Activated CD8-positive, alpha-beta memory T cell treated with anti-CD3 and anti-CD28 coated beads for 24 hours (primary cell): Measurements from ENCODE around the gene PSAT1.

Source experiments
- DNase-seq: peaks from one replicate; pipeline ENCODE4 v3.0.0-alpha.2; 2020

Gene PSAT1

DNA sequence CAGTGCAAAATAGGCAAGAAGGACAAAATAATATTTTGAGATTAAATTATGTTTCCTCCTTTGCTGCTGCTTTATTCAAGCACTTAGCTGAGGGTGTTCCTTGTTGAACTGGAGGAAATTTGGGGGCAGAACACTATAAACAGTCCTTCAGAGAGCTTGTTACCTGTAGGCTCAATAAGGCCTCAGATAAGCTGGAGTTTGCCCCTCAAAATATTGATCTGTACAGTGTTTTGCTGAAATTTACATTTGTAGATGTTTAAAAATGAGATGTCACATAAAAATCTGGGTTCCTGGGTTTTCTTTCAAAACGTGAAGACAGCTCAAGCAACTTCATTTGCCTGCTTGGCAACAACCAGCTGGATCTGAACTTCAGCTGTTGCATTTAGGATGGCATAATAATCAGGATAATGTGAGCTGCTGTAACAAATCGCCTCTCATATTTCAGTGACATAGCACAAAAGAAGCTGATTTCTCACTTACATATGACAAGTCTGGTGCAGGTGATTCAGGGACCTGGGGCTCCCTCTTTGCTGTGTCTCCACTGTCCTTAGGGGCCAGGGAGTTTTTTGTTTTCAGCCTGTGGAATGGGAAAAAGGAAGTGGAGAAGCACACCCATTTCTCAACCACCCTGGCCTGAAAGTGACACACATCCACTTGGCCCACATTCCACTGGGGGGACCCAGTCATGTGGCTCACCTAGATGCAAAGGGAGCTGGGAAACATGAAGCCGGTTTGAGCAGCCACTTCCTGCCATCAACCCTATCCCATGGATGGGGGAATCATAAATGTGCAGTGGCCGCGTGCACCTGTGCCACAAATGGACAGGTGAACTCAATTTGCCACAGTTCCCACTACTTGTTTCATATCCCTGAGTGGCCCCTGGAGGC, 2.4 kb upstream of the PSAT1 start:
- DNase-seq: peak; percentile 50

DNA sequence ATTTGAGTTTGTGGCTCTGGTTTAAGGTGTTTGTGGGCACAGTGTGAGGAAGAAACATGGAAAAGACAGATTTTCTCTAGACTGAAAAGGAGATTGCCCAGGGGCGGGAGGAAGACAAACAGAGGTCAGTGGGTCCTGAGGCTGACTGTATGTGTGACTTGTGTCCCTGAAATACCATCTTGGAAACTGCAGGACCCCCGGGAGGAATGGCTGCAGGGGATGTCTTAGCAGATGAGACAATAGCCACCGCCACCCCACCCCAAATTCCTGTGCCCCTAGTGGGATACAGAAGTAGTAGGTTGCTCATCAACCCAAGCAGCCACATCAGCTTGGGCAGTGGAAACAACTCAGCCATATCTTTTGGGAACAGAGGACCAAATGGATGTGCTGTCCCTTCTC, 1.7 kb upstream of the PSAT1 start:
- peak; percentile 53 for DNase-seq

DNA sequence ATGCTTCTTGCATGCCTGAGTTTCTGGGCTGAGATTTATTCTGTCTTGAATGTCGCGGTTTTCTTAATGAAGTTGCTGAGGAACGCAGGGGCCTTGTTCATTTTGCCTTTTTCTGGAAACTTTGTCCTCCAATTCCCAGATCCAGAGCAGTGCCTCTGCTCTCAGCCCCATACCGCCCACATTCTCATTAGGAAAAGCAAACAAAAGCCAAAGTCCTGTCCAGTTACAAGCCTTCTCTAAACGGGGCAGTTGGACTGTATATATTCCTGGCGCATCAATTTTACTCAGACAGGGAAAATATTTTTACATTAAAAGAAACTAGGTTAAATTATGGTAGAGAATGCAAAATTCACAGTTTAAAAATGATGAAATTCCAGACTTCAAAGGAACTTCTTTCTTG, 1.2 kb upstream of the PSAT1 start:
- no peak for DNase-seq

GRCh38 chr9:78296201-78296892, 578 bp upstream of the PSAT1 start:
- no peak for DNase-seq

DNA sequence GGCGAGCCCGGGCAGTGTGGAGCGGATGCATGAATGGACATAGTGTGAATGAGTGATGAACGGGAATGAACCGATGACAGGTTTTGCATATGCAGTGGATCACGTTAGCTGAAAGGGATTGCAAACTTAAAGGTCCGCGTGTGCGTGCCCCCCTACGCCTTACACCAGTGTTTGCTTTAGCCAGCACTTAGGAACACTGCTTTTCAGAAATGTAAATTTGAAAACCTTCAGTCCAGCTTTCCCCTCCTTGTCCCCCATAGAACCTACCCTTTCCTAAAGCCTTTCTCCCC, 692 bp downstream of the PSAT1 start:
- no peak for DNase-seq

- peak; percentile 63 for DNase-seq
Observed at GRCh38 chr9:78298046-78298765, 1.3 kb downstream of the PSAT1 start.

- DNase-seq: no peak
Observed at GRCh38 chr9:78300209-78300608, 3.3 kb downstream of the PSAT1 start.

DNA sequence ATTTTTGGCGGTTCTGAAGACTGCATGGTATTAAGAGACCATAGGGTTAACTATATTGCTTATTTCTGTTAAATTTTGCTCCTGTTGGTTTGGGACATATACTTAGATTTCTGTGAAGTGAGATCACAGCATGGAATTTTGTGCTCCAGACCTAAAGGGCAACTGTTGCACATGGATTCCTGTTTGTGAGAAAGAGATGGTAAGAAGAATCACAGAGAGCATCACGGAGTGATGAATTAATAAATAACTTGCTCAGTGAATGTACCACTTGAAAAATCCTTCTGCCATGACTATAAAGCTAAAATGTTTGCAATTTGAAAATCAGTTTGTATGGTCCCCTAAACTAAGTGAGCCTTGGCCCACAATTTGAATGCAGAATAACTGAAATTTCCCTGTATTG, 4.5 kb downstream of the PSAT1 start:
- DNase-seq: no peak

GRCh38 chr9:78303377-78304062, 6.6 kb downstream of the PSAT1 start:
- no peak for DNase-seq

GRCh38 chr9:78304357-78304756, 7.4 kb downstream of the PSAT1 start:
- no peak for DNase-seq

DNA sequence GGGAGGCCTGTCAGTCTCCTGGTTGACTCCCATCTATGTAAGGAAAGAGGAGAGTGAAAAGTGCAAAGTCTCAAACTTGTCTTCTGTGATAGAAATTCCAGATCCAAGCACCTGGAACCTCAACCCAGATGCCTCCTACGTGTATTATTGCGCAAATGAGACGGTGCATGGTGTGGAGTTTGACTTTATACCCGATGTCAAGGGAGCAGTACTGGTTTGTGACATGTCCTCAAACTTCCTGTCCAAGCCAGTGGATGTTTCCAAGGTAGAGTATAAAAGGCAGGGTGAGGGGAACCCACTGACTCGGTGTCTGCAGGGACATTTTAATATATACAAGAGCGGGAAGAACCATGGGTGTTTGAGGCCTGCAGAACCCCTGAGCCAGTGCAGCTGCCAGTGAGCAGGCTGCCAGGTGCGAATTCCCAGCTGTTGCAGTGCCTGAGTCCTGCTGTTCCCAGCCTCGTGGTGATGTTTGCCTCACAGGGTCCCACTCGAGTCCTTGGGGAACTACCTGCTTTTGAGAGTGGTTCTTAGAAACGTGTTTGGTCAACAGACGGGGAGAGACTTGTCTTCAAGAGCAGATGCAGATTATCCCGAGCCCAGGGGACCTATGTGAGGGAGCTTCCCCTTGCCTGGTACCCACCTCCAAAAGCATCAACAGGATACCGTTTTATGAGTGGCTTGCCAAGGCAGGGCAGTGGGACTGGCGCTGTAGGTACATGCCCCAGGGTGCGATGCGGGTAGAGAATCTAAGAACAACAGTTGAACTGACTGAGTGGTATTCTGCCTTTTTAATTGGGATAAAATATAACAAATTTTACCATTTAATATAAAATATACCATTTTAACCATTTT, 9.5 kb downstream of the PSAT1 start:
- no peak for DNase-seq

- no peak for DNase-seq
Observed at GRCh38 chr9:78307360-78307759, 10.4 kb downstream of the PSAT1 start.

GRCh38 chr9:78309066-78309465, 12.1 kb downstream of the PSAT1 start:
- DNase-seq: no peak

DNA sequence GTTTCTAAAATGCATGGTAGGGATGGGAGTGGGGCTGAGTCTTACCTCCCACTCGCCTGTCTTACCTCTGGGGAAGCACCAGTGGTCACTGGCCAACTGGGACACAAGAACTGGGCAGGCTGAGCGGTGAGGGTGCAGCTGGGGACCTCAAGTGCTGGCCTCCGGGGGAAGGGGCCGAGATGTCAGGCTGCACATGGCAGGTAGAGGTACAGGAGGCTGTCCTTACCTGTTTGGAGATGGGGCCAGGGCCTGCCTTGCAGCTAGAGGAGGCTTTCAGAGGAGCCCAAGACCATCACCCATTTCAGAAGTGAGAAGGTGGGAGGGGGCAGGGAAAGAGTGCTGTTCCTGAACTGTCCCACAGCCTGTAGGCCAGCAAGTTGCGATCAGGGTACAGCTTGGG, 14.2 kb downstream of the PSAT1 start:
- DNase-seq: no peak

DNA sequence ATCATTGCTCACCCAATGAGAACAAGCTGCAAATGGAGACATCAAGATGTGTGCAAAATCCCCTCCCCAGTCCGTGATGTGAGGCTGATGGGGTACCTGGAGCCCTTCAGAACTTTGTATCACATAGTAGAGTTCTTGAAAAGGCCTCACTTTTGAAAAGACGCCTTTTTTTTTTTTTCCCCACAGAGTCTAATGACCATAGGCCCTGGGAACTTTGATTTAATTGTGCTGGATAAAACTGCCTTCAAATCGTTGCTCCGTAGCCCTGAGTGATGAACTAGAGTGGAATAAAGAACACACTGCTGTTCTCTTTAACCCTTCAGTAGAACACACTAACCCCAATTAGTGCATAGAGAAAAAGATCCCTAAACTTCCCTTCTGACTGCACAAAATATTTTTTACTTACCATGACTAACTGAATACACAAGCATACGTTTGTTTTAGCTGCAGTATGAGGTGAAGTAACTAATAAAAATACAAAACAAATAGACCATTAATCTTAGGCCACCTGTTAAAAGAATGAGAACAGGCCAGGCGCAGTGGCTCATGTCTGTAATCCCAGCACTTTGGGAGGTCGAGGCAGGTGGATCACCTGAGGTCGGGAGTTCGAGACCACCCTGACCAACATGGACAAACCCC, 15.1 kb downstream of the PSAT1 start:
- no peak for DNase-seq

DNA sequence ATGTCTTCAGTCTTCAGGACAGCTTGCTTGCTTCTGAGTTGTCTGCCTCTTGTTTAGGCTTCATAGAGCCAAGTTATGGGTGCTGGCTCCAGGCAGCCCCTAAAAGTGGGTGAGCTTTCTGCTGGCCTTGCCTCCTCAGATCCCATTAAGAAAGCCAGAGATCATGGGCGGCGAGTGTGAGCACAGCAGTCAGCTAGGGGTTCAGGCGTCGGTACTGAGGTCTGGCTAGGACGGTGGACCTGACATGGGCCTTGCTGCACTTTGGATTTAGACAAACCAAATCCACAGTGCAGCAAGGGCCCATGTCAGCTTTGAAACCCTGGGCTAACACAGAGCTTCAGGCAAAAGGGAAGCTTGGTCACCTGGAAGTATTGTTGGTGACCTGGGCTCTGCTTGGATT, 17.6 kb downstream of the PSAT1 start:
- DNase-seq: peak; percentile 38

- DNase-seq: peak; percentile 37
Observed at GRCh38 chr9:78314953-78315870, 18.3 kb downstream of the PSAT1 start.

GRCh38 chr9:78316166-78316892, 19.4 kb downstream of the PSAT1 start:
- peak; percentile 38 for DNase-seq

GRCh38 chr9:78319197-78320029, 22.5 kb downstream of the PSAT1 start:
- peak; percentile 55 for DNase-seq
